Liver (tissue), 3 donors: ENCODE results near the gene LUC7L.
"Not testable (repeated sequence)": the region's sequence is repeated elsewhere in the genome, so short reads cannot be mapped to it uniquely, and the experiment has no call there.

Experiments
- ATF3 ChIP-seq: IDR thresholded peaks from 2 replicates; pipeline ENCODE4 v1.6.1; 2016; ENCODE audit warnings: antibody characterized with exemption
- CTCF ChIP-seq: fragments of 150-350 bp; IDR thresholded peaks from 2 replicates; pipeline ENCODE4 v1.5.1; 2017; ENCODE audit warnings: improper control_type of control experiment, low read depth, low read length; ENCODE audit not compliant: missing input control
- EGR1 ChIP-seq, 2 donors: IDR thresholded peaks; 2 replicates each; pipeline ENCODE4 v1.6.1; 2016 to 2018; ENCODE audit warnings: antibody characterized with exemption in 2 of 2, low read depth in 2 of 2
- FOXA1 ChIP-seq: IDR thresholded peaks from 2 replicates; pipeline ENCODE4 v1.6.1; 2016; ENCODE audit warnings: antibody characterized with exemption
- GABPA ChIP-seq, 2 donors: IDR thresholded peaks in 1 of 2; conservative IDR thresholded peaks in 1 of 2; 2 replicates each; pipeline ENCODE4 v1.6.1; 2016; ENCODE audit warnings: antibody characterized with exemption in 2 of 2, mild to moderate bottlenecking in 1 of 2, moderate library complexity in 1 of 2
- HNF4A ChIP-seq, 2 donors: conservative IDR thresholded peaks; 2 replicates each; pipeline ENCODE4 v1.6.1; 2016; ENCODE audit warnings: antibody characterized with exemption in 2 of 2, mild to moderate bottlenecking in 2 of 2
- JUND ChIP-seq, 2 donors: IDR thresholded peaks; 2 replicates each; pipeline ENCODE4 v1.6.1; 2016; ENCODE audit warnings: antibody characterized with exemption in 2 of 2
- RAD21 ChIP-seq, 2 donors: IDR thresholded peaks; 2 replicates each; pipeline ENCODE4 v1.6.1; 2016; ENCODE audit warnings: antibody characterized with exemption in 2 of 2, mild to moderate bottlenecking in 2 of 2
- REST ChIP-seq: IDR thresholded peaks from 2 replicates; pipeline ENCODE4 v1.6.1; 2016; ENCODE audit warnings: antibody characterized with exemption, mild to moderate bottlenecking
- SP1 ChIP-seq: IDR thresholded peaks from 2 replicates; pipeline ENCODE4 v1.6.1; 2018; ENCODE audit warnings: antibody characterized with exemption, mild to moderate bottlenecking
- TAF1 ChIP-seq: conservative IDR thresholded peaks from 2 replicates; pipeline ENCODE4 v1.6.1; 2016; ENCODE audit warnings: antibody characterized with exemption, mild to moderate bottlenecking
- YY1 ChIP-seq: IDR thresholded peaks from 2 replicates; pipeline ENCODE4 v1.6.1; 2016; ENCODE audit warnings: antibody characterized with exemption, mild to moderate bottlenecking
- ZBTB33 ChIP-seq: IDR thresholded peaks from 2 replicates; pipeline ENCODE4 v1.6.1; 2016; ENCODE audit warnings: antibody characterized with exemption
- donor health status: healthy.
- donor health status: healthy.

- not testable (repeated sequence) for TF ChIP-seq ZBTB33; YY1; CTCF; ATF3; RAD21 (IDR thresholded peaks at IDR 0.05); SP1; GABPA (IDR thresholded peaks at IDR 0.05 in 1 of 2, conservative IDR thresholded peaks at IDR 0.05 in 1 of 2); EGR1 (IDR thresholded peaks at IDR 0.05; ENCODE audit: low read depth in 2 of 2); JUND (IDR thresholded peaks at IDR 0.05); REST; FOXA1; TAF1; HNF4A (conservative IDR thresholded peaks at IDR 0.05)
Observed at GRCh38 chr16:173211-173854, 55.9 kb downstream of the LUC7L start.
